GM20431 (cell line): ENCODE measurements around the gene CYGB.
"Not testable (repeated sequence)": the region's sequence is repeated elsewhere in the genome, so short reads cannot be mapped to it uniquely, and the experiment has no call there.

Source experiments
- in situ Hi-C: fragments of 300-500 bp; cut with MseI, MboI; formaldehyde crosslinking; loops from one replicate; pipeline ENCODE4 v1.15.0; 2020; ENCODE audit warnings: low sequenced_read_pairs; ENCODE audit not compliant: unreplicated experiment

Gene CYGB

DNA sequence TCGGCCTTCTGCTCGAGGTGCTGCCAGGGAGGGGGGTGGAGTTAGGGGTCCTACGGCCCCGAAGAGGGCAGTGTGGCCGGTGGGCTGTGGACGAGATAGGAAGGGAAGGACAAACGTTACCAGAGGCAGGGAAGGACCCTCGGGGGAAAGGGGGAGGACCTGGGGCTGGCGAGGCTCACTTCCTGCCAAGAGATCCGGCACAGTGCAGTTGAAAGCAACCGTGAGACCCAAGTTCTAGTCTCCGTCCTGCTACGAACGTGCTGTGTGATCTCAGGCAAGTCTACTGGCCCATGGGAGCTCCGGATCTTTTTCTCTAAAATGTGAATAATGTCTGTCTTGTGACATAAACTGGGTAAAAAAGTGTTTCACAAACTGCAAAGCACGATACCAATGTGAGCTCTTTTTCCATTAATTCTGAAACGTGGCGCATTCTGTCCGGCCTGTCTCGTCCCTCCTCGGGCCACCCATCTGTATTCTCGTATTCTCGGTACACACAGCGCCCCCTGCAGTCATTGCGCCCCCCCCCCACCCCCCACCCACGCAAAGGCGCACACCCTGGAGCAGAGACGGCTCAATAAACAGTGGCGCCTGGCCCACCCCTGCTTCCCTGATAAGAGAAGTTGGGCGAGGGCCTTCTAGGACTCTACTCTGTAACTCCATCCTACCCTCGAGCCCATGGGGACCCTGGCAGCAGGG is 8.8 kb downstream of the CYGB start:
- in situ Hi-C loops: no loop called here

DNA sequence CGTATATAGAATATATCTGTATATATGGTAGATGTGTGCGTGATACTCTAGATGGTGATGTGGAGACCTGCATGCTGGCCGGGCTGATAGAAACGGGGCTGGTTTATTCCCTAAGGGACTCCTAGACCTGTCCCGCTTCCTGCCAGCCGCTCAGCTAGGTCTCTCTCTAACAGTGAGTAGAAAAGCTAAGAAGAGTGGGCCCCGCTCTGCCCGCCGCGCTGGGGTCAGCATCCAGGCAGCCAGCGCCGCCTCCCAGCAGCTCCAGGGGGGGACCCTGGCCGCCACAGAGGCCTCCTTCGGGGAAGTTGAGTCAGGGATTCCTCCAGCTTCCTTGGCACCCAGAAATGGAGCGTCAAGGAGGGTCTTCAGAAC is 9.4 kb downstream of the CYGB start:
- in situ Hi-C loops: no loop called here

DNA sequence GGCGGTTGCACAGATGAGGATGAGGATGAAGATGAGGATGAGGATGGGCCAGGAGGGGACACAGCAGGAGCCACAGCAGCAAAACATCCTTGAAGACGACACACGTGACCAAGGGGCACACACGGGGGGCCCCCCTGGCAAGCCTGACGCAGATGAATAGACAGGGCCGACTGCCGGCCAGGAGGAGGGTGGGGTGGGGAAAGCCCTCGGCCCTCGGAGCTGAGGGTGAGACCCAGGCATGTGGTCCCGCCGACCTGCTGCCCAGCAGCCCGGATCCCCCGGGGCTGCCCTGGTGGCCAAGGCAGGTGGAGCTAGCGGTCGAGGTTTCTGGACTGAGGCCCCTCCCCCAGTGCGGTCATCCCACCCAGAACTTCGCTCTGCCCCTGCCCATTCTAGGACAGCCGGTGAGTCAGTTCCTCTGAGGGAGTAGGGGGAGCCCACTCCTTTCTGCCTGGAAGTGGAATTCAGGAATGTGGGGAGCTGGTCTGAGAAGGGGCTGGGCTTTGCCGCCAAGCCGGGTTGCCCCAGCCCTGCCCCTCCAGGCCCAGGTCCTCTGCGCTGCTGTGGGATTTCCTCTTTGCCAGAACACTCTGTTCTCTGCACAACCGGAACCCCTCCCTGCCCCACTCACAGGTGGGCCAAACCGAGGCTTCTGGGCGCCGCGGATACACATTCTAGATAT is 9.9 kb downstream of the CYGB start:
- in situ Hi-C loops: no loop called here

DNA sequence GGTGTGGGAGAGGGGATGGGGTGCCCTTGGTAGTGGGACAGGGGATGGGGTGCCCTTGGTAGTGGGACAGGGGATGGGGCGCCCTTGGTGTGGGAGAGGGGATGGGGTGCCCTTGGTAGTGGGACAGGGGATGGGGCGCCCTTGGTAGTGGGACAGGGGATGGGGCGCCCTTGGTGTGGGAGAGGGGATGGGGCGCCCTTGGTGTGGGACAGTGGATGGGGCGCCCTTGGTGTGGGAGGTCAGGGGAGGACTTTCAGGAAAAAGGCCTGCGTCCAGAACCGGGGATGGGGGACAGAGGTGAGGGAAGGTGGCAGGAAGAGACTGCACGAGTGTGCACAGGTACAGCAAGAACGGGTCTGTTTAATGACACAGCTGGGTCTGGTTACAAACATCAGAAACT is 10.5 kb downstream of the CYGB start:
- in situ Hi-C loops: not testable (repeated sequence)

DNA sequence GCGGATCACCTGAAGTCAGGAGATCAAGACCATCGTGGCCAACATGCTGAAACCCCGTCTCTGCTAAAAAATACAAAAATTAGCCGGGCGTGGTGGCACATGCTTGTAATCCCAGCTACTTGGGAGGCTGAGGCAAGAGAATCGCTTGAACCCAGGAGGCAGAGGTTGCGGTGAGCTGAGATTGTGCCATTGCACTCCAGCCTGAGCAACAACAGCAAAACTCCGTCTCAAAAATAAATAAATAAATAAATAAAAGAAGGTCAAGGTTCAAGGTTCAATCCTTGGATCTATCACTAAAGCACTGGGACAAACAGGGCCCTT is 12.0 kb downstream of the CYGB start:
- in situ Hi-C loops: not testable (repeated sequence)

DNA sequence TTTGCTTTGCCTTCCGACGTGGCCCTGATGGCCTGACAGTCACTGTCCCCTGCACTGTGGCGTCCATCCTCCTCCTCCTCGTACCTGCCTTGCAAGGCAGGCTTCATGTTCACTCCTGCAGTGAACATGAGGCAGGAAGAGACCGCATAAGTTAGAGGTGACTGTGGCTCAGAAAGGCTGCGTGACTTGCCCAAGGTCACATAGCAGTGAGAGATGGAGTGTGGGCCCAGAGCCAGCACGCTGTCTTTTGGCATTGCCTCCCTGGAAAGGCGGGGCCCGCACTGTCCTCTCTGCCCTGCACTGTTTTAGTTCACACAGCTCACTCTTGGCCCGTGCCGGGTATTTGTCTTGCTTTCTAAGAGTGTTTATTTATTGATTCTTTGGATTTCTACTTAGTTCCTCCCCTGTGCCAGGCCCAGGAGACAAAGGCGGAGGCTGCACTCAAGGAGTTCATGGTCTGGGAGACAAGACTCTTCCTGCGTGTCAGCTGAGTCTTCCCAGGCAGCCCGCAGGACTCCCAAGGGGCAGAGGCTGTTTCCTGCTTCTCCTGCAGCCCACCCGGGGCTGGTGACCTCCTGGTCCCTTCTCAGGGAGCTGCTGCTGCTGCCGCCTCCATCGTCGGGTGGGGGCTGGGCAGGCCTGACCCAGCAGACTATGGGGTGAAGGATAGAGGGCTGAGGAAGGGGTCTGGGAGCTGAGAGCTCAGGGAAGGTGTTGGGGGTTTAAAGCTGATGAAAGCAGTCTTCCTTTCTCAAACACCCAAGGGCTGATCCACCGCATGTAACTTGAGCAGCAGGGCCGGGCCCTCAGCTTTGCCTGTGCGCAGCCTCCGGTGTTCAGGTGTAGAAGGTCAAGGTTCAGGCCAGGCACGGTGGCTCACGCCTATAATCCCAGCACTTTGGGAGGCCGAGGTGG is 12.7 kb downstream of the CYGB start:
- in situ Hi-C loops: no loop called here

DNA sequence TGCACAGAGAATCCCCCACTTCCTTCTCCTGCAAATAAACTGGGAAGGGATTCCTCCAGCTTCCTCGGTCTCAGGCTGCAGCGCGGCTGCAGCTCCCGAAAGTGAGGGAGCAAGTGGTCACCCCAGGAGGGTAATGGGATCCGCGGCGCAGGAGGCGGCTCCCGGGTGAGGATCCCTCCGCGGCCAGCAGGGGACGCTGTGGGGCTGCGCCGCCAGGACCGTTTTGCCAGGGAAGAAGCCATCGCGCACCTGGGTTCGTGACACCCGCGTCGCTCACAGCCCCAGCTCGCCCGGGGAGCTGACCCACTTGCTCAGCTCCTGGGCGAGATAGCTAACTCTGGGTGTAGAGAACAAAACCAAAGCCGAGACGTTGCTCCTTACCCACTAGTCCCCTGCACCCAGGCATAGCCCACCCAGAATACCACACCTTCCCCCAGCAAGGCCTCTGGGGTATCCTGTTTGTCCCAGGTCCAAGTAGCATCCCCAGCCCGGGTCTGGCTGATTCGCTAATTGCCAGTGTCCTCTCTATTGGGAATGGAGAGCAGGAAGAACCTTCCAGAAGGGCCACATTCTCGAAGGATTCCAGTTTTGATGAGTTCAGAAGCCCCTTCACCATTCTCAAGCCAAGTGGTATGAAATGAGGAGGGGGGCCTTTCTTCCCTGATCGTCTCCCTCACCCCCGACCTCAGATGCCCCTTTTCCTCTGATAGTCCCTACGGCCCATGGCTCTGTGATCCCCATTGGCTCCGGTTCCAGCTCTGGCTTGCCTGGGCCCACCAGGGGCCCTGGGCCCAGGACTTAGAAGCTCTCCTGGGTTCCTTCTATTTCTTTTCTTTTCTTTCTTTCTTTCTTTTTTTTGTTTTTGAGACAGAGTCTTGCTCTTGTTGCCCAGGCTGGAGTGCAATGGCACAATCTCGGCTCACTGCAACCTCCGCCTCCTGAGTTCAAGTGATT is 14.1 kb downstream of the CYGB start:
- in situ Hi-C loops: no loop called here

DNA sequence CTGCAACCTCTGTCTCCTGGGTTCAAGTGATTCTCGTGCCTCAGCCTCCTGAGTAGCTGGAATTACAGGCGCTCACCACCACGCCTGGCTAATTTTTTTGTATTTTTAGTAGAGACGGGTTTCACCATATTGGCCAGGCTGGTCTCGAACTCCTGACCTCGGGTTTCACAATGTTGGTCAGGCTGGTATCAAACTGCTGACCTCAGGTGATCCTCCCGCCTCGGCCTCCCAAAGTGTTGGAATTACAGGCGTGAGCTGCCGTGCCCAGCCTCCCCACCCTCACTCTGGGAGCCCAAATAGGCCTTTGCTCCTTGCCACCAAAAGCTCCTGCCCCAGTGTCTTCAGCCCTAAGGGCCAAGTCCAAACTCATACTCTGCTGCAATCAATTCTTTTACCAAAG is 15.8 kb downstream of the CYGB start:
- in situ Hi-C loops: not testable (repeated sequence)

DNA sequence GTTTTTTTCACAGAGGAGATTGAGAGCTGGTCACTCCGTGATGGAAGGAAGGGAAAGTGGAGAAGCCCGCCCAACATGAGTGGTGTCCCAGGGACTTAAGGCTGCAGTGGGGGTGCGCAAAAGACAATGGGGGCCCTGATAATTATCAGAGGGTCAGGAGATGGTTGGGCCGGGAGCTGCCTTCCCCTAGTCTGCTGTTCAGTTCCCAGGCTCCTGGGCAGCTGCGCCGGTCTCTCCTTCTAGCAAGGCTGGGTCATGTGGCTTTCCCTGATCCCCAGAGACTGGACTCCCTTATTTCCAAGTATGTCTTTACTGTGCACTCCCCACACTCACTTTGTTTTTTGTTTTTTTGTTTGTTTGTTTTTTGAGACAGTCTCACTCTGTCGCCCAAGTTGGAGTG is 16.2 kb downstream of the CYGB start:
- in situ Hi-C loops: no loop called here

DNA sequence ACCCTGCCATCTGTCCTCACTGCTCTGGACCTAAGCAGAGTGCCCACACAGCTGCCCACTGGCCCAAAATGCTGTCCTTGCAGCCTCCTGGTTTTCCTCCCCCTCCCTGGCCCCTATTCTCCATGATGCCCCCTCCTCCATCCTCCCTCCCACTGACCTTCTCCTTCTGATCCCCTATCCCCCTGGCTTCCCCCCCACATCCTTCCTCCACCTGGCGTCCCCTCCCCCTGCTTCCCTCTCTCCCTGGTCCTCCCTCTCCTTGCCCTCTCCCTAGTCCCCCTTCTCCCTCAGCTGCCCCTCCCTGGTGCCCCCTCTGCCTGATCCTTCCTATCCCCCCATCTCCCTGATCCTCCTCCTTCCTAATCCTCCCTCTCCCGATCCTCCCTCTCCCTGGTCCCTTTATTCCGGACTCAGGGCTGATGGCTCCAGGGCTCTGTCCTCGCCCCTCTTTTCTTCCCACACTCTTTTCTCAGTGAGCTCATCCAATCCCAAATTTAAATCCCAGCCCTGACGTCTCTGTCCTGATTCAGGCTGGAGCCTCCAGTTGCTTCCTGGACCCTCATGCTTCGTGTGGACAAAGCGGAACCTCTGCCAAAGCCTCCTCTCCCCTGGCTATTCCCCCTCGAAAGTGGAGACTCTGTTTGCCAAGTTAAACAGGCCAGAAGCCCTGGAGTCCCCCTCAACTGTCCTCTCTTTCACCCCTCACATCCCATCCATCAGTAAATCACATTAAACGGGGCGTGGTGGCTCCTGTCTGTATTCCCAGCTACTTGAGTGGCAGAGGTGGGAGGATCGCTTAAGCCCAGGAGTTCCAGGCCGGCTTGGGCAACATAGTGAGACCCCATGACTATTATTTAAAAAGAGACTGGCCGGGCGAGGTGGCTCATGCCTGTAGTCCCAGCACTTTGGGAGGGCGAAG is 18.2 kb downstream of the CYGB start:
- in situ Hi-C loops: no loop called here

DNA sequence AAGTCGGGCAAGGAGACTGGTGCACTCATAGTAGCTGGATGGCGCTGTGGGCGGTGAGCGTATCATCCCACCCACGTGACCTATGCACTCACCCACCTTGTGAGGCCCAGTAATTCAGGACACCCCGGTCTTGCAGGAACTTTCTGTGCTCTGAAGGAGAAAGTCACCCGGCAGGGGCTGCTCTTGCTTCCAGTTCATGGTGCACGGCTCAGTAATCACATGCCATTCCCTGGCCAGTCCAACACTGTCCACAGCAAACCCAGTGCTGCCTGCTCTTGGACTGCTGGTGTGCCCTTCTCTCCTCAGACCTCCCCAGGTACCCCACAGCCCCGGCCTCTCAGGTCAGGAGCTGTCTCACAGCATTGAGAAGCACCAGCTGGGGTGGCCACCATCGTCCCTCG is 19.9 kb downstream of the CYGB start:
- in situ Hi-C loops: no loop called here

DNA sequence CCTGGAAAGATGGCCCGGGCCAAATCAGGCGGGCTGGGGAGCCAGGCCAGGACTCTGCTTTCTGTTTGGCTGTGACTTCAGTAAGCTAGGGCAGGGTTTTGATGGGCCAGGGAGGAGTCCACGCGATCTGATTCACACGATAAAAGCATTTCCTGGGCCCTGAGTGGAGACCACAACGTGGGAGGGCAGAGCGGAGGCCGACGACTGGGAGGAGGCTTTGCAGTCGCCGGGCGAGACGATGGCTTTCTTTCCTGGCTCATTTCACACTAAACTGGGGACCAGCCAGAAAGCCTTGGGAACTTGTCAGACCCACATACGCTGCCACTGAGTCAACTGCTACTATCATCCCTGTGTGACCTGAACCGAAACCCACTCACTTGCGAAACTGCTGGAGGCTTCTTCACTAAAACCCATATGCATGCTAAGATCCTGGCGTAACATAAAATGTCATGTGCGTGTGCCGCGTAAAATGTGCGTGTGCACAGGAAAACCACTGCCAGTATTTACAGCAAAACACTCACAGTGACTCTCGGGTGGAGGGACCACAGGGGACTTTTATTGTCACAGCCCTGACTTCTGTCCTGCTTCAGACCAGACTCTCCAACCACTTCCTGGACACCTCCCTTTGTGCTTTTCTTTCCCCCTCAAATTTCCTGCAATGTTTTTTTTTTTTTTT is 22.1 kb downstream of the CYGB start:
- in situ Hi-C loops: no loop called here

DNA sequence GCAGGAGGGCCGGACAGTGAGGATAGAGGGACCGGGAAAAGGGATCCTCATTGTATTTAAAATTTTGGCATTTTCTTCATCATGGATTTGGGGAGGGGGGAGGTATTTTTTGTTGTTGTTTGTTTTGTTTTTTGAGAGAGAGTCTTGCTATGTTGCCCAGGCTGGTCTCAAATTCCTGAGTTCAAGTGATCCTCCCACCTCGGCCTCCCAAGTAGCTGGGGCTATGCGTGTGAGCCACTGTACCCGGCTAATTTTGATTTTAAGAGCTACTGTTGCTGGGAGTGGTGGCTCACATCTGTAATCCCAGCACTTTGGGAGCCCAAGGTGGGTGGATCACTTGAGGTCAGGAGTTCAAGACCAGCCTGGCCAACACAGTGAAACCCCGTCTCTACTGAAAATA is 23.2 kb downstream of the CYGB start:
- in situ Hi-C loops: not testable (repeated sequence)

DNA sequence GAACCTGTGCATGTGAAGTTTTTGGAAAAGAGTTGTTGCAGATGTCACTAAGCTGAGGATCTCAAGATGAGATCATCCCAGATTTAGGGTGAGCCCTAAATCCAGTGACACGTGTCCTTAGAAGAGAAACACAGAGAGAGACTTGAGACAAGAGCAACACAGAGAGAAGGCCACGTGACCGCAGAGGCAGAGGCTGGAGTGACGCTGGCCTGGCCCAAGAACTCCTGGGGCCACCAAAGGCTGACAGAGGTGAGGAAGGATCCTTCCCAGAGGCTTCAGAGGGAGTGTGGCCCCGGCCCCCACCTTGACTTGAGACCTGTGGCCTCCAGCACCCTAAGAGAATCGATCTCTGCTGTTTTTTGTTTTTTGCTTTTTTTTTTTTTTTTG is 24.2 kb downstream of the CYGB start:
- in situ Hi-C loops: no loop called here

DNA sequence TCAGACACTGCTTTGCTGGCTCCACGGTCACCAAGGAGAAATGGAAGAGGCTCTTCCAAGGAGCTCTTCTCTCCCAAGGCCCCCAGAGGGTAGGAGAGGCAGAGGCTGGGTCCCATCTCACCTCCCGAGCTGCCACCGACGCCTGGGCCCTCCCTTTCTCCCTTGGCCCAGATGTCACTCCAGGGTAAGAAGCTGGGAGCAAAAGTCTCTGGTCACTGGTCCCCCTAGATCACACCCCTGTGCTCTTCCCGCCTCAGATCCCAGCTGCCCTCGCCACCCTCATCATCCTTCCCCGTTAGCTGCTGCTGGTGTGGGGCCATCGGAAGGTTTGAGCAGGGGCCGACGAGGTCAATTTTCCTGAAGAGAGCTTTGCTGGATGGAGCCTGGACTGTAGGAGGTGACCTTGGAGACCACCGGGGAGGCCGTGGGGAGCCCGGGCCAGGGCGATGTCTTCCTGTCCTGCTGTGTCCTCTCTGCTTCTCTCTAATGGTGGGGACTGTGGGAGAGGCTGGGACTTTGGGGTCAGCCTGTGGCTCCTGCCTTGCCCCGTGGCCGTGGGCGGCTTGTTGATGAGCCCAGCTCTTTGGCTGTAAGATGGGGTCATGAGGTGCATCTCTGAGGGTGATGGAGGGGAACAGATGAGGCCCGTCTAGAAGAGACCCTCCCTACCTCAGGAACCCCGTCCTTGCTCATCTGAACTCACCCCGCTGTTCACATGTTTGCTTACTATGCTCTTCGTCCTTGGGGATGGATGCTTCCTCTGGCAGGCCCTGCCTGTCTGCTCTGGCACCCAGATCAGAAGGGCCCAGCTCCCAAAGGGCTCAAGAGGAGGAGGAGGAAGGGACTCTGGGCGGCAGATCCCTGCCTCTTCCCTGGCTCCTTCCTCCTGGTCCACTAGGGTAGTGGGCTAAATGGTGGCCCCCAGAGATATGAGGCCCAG is 24.9 kb downstream of the CYGB start:
- in situ Hi-C loops: no loop called here

DNA sequence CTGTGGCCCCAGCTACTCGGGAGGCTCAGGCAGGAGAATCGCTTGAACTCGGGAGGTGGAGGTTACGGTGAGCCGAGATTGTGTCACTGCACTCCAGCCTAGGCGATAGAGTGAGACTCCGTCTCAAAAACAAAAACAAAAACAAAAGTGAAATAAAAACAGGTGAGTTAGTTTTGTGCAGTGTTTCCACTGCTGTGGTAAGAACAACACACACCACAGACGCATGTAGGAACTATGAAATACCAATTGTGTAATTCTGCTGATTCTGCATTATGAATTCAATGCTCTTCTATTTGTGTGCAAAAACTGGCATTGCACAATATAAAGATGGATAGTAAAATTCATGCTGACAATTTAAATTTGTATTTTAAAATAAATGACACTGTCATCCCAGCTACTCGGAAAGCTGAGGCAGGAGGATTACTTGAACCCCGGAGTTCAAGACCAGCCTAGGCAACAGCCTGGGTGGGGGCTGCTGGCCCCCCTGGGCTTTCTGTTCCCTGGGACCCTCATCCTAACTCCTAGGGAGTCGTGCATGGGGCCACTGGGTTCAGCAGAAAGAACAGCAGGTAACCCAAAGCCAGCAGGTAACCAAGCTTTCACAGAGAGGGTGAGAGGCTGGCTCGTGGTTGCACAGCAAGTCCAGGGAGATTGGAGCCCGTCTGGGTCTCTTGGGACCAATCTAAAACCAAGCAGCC is 25.7 kb downstream of the CYGB start:
- in situ Hi-C loops: no loop called here

DNA sequence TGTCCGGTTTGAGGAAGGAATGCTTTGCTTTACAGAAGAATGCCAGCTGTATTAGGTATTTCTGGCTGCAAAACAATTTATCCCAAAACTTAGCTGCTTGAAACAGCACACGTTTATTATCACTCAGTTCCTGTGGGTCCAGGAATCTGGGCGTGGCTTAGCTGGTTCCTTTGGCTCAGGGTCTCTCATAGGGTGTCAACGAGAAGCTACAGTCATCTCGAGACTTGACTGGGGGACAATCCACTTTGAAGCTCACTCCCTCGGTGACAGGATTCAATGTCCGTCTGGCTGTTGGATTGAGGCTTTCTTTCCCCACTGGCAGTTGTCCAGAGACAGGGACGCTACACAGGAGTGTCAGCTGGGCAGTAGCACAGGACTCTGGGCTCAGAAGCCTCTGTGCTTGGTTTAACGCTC is 26.7 kb downstream of the CYGB start:
- in situ Hi-C loops: no loop called here
